22Rv1 (cell line): ENCODE results near the gene SLC16A2.

Source experiments
- ZFX ChIP-seq: fragments of 450-650 bp; IDR thresholded peaks from 2 replicates; pipeline ENCODE4 v1.6.1; 2017; ENCODE audit warnings: antibody characterized with exemption, borderline replicate concordance
- TF ChIP-seq, protein P1 (sequence below): fragments of 450-650 bp; IDR thresholded peaks from 2 replicates; pipeline ENCODE4 v1.5.1; 2017; ENCODE audit warnings: mild to moderate bottlenecking

DNA sequence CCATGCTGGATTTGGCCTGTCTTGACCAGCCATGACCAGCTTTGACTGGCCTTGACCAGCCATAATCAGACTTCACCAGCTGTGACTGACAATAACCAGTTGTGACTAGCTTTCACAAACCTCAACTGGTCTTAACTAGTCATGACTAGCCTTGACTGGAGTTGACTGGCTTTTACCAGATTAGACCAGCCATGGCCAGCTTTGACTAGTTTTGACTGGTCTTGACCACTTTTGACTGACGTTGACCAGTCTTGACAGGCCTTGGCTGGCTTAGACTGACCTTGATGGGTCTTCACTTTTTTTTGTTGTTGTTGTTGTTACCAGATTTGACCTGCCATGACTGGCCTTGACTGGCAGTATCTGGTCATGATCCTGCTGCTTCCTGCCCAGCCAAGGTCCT is 125.7 kb downstream of the SLC16A2 start:
- TF ChIP-seq, protein P1, sequence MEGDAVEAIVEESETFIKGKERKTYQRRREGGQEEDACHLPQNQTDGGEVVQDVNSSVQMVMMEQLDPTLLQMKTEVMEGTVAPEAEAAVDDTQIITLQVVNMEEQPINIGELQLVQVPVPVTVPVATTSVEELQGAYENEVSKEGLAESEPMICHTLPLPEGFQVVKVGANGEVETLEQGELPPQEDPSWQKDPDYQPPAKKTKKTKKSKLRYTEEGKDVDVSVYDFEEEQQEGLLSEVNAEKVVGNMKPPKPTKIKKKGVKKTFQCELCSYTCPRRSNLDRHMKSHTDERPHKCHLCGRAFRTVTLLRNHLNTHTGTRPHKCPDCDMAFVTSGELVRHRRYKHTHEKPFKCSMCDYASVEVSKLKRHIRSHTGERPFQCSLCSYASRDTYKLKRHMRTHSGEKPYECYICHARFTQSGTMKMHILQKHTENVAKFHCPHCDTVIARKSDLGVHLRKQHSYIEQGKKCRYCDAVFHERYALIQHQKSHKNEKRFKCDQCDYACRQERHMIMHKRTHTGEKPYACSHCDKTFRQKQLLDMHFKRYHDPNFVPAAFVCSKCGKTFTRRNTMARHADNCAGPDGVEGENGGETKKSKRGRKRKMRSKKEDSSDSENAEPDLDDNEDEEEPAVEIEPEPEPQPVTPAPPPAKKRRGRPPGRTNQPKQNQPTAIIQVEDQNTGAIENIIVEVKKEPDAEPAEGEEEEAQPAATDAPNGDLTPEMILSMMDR, result no peak
- TF ChIP-seq ZFX, result no peak
